Endodermal cell (in vitro differentiated cells): ENCODE results near the gene STX8. TPM values are rescaled to one million over a fixed set of nuclear protein-coding genes. Genes with fewer than 3 reads are reported as not detected.

Experiments used
- DNase-seq: peaks from one replicate; pipeline ENCODE4 v3.0.0-alpha.2; 2017
- H3K27ac ChIP-seq: 2 replicates; pipeline ENCODE4 v1.5.1; 2013; ENCODE audit warnings: mild to moderate bottlenecking, low read depth, low read length, moderate library complexity
- H3K27me3 ChIP-seq: 2 replicates; pipeline ENCODE4 v1.6.1; 2013; ENCODE audit warnings: mild to moderate bottlenecking, low read length, moderate library complexity; ENCODE audit not compliant: insufficient read depth, control insufficient read depth, poor library complexity, severe bottlenecking
- H3K36me3 ChIP-seq: 2 replicates; pipeline ENCODE4 v1.7.0; 2013; ENCODE audit warnings: mild to moderate bottlenecking, low read length, moderate library complexity; ENCODE audit not compliant: control insufficient read depth, insufficient read depth
- H3K4me1 ChIP-seq: one replicate; pipeline ENCODE4 v1.7.0; 2013; ENCODE audit warnings: low read length; ENCODE audit not compliant: control insufficient read depth, insufficient read depth
- H3K4me3 ChIP-seq: 2 replicates; pipeline ENCODE4 v1.5.1; 2013; ENCODE audit warnings: mild to moderate bottlenecking, low read length, moderate library complexity
- H3K9ac ChIP-seq: 2 replicates; pipeline ENCODE4 v1.6.1; 2013; ENCODE audit warnings: mild to moderate bottlenecking, low read length, moderate library complexity; ENCODE audit not compliant: poor library complexity, severe bottlenecking; ENCODE audit errors: extremely low read depth
- H3K9me3 ChIP-seq: 2 replicates; pipeline ENCODE4 v1.6.1; 2013; ENCODE audit warnings: mild to moderate bottlenecking, low read length, moderate library complexity; ENCODE audit not compliant: control insufficient read depth
- H3K27ac Mint-ChIP-seq: 2 replicates; pipeline ENCODE4 v1.8.0; 2020; ENCODE audit warnings: mixed read lengths
- H3K27me3 Mint-ChIP-seq: 2 replicates; pipeline ENCODE4 v1.8.0; 2021; ENCODE audit warnings: mild to moderate bottlenecking, mixed read lengths; ENCODE audit not compliant: insufficient read depth
- H3K36me3 Mint-ChIP-seq: 2 replicates; pipeline ENCODE4 v1.8.0; 2020; ENCODE audit warnings: low read depth, mixed read lengths
- H3K4me1 Mint-ChIP-seq: 2 replicates; pipeline ENCODE4 v1.8.0; 2020; ENCODE audit warnings: mixed read lengths
- H3K4me3 Mint-ChIP-seq: 2 replicates; pipeline ENCODE4 v1.8.0; 2020; ENCODE audit warnings: mild to moderate bottlenecking, moderate library complexity, mixed read lengths
- H3K9me3 Mint-ChIP-seq: 2 replicates; pipeline ENCODE4 v1.8.0; 2020; ENCODE audit warnings: mild to moderate bottlenecking, mixed read lengths
- CTCF ChIP-seq: fragments of 200-600 bp; sonication (generic); conservative IDR thresholded peaks from 2 replicates; pipeline ENCODE4 v1.5.0; 2021; ENCODE audit warnings: antibody characterized with exemption, mild to moderate bottlenecking
- WGBS, 2 experiments: methylation state at CpG; one replicate each; pipeline versions ENCODE4 v1.1.5 to v1.1.7; 2013; ENCODE audit warnings: missing lambda C conversion rate in 2 of 2, mixed read lengths in 1 of 2; ENCODE audit not compliant: insufficient coverage in 1 of 2, insufficient read length in 1 of 2; 5-methylcytosine and 5-hydroxymethylcytosine counted together
- total RNA-seq, 2 donors: library from RNA; stranded (reverse); fragmentation: NEBNext Ultra II Directional in 1 of 2; extraction: Animal tissue kit (Norgen Biotek cat#: 25700) in 1 of 2; gene quantifications; 2 replicates in 1 of 2; 3 replicates in 1 of 2; pipeline ENCODE4 v1.2.1, GENCODE V29; 2021

Gene STX8
- total RNA-seq, 2 donors from 2014 or later = 82.5 to 98.2 TPM

GRCh38 chr17:9298135-9298534, 277.5 kb downstream of the STX8 start:
- WGBS, 2 experiments = 86 to 93% methylated on average over 4 to 5 of the region's 5 CpGs
- no peak for TF ChIP-seq CTCF
- Histone ChIP-seq H3K9me3 (no peaks in the 10 kb centered on the region), H3K9ac (no peak overlapping the region), H3K27me3 (no peaks in the 10 kb centered on the region), H3K4me1 (no peaks in the 10 kb centered on the region), H3K27ac (no peak overlapping the region), H3K4me3 (no peak overlapping the region), H3K36me3 (no peaks in the 10 kb centered on the region)
- peaks cover 4% of the 10 kb centered on the region for H3K36me3 Mint-ChIP-seq
- no peak overlapping the region for H3K4me3 Mint-ChIP-seq
- no peaks in the 10 kb centered on the region for H3K4me1 Mint-ChIP-seq
- H3K9me3 Mint-ChIP-seq = no peaks in the 10 kb centered on the region
- no peak overlapping the region for H3K27ac Mint-ChIP-seq
- H3K27me3 Mint-ChIP-seq = no peaks in the 10 kb centered on the region
- peak; percentile 25 for DNase-seq

- Mint-ChIP-seq H3K9me3 (no peaks in the 10 kb centered on the region), H3K4me1 (peaks cover 9% of the 10 kb centered on the region), H3K27ac (no peak overlapping the region), H3K36me3 (peaks cover 1% of the 10 kb centered on the region), H3K4me3 (no peak overlapping the region), H3K27me3 (no peaks in the 10 kb centered on the region)
- no peaks in the 10 kb centered on the region for H3K9me3 ChIP-seq
- H3K36me3 ChIP-seq = no peaks in the 10 kb centered on the region
- WGBS, 2 experiments = 92 to 94% methylated on average over 4 of the region's 4 CpGs
- no peaks in the 10 kb centered on the region for H3K4me1 ChIP-seq
- no peaks in the 10 kb centered on the region for H3K27me3 ChIP-seq
- no peak overlapping the region for H3K27ac ChIP-seq
- H3K9ac ChIP-seq = no peak overlapping the region
- DNase-seq = peak; percentile 38
- TF ChIP-seq CTCF = no peak
- no peak overlapping the region for H3K4me3 ChIP-seq
Observed at GRCh38 chr17:9294661-9295210, 280.9 kb downstream of the STX8 start.

GRCh38 chr17:9292561-9292941, 283.1 kb downstream of the STX8 start:
- no peak for TF ChIP-seq CTCF
- DNase-seq = peak; percentile 48
- H3K27ac Mint-ChIP-seq = peak overlapping the region; percentile 77
- no peak overlapping the region for H3K4me3 Mint-ChIP-seq
- no peaks in the 10 kb centered on the region for H3K4me1 ChIP-seq
- peaks cover 13% of the 10 kb centered on the region for H3K4me1 Mint-ChIP-seq
- no peak overlapping the region for H3K4me3 ChIP-seq
- H3K36me3 ChIP-seq = no peaks in the 10 kb centered on the region
- H3K27me3 Mint-ChIP-seq = no peaks in the 10 kb centered on the region
- peaks cover 10% of the 10 kb centered on the region for H3K9me3 Mint-ChIP-seq
- no peaks in the 10 kb centered on the region for H3K27me3 ChIP-seq
- H3K36me3 Mint-ChIP-seq = no peaks in the 10 kb centered on the region
- H3K9ac ChIP-seq = no peak overlapping the region
- H3K9me3 ChIP-seq = no peaks in the 10 kb centered on the region
- WGBS, 2 experiments = 88 to 100% methylated on average over 1 to 2 of the region's 2 CpGs
- no peak overlapping the region for H3K27ac ChIP-seq
